GM18868 (cell line): Measurements from ENCODE around the gene OTOP2.
"Not testable (repeated sequence)": the region's sequence is repeated elsewhere in the genome, so short reads cannot be mapped to it uniquely, and the experiment has no call there.

Source experiments
- ATAC-seq: cut with Tn5 transposase; IDR thresholded peaks from one replicate; pipeline ENCODE4 v1.9.1; 2021; ENCODE audit warnings: mild to moderate bottlenecking, moderate library complexity; ENCODE audit not compliant: unreplicated experiment

The OTOP2 gene

DNA sequence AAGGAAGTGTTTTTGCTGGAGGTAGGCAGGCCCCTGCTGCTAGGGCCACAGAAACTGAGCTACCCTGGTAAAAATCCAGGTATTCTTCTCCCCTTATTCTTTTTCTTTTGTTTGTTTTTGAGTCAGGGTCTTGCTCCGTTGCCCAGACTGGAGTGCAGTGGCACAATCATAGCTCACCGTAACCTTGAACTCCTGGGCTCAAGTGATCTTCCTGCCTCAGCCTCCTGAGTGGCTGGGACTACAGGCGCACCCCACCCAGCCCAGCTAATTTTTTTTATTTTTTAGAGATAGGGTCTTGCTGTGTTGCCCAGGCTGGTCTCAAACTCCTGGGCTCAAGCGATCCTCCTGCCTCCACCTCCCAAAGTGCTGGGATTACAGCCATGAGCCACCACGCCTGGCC lies 45.4 kb downstream of the OTOP2 start:
- not testable (repeated sequence) for ATAC-seq

DNA sequence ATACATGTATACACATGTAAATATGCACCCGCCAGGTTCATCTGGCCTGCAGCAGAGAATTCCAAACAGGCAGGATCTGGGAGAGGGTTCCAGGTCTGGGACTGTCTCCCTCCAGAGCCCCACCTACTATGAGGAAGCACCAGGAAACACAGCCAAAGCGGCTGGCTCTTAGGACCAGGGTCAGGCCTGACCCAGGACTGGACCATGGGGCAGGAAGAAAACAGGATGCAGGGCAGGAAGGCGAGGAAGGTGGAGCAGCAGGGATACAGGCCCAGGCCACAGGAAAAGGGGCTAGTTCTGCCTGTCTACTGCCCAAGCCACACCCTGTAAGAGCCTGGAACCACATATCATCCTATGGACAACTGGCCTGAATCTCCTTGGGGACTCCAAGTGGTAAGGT lies 46.3 kb downstream of the OTOP2 start:
- ATAC-seq: no peak

DNA sequence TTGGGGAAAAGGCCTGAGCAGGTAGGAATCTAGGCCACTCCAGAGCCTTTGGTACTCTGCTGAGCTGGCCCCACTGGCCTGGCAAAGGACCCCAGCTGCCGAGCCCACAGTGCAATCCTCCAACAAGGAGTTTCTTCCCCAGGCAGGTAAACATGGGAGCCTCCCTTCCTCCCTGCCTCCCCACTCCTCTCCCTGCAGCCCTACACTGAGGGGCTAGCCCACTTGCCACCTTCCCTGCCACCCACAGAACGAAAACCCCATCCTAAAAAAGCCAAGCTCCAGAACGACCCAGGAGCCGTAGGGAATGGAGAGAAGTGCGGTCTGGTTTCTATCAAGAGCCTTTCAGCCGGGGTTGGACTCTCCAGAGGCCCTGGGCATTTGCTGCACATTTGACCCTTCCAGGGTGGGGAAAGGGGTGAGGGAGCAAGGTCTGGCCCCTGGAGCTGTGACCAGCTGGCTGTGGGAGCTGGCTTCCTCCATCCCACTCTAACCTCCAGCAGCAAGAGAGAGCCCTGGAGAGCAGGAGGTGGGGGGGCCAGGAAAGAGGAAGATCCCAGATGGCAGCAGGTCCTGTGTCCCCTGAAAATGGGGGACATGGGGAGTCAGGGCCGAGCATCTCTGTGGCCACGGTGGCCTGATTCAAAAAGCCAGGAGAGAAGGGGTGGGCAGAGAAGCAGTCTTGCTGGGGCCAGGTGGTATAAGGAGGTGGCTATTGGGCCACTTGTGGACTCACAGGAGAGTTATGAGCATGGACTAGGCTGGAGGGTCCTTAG lies 47.2 kb downstream of the OTOP2 start:
- ATAC-seq: no peak

DNA sequence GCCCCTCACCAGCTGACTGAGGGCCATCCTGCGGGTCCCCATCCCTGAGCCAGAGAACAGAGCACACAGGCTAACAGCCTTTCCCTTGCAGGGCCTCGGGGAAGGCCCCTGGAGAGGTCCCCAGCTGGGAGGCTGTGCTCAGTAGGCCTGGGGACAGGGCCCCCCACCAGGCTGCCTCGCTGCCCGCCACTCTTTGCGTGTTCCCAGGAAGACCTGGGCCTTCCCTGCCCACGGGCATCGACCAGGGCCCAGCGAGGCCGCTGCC lies 47.7 kb downstream of the OTOP2 start:
- ATAC-seq: no peak

DNA sequence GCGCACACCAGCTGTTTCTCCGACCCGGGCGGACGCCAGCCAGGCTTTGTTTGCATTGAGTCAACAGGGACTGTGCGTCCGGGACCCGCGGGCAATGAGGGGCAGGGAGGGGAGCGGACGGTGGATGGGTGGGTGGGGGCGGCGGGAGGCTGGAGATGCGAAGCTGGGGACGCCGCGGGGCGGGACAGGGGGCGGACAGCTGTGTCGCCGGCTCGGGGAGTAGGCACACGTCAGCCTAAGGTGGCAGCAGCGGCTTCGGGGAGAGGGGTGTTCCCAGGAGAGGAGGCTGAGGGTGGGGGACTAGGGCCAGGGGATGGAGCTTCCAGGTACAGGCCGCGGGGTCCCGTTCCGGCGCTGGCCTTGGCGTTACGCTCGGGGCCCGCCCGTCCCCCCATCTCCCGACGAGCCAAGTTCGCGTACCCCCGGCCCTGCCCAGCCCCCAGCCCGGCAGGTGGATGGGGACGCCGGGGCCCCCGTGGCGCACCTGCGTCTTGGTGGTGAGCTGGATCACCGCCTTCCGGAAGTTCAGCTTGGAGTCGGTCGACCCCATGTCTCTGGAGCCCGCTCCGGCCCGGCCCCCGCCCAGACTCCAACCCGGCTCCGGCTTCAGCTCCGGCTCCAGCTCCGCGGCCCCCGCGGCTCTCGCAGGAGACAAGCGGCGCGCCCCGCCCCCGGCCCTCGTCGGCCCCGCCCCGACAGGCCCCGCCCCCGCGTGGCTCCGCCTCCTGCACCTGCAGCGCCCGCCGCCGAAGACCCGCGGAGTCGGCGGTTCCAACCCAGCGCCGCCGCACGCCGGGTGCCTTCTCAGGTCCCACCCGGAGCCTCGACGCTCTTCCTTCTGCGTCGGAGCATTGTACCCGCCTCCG lies 48.3 kb downstream of the OTOP2 start, which contains the start of gene HID1:
Gene HID1 (minus strand): TSS at position 653 of the 866 bp plus-strand sequence. CDS start 103 bp downstream, at position 550.
- ATAC-seq: no peak

- ATAC-seq: no peak
Measured at GRCh38 chr17:74972973-74973328, 48.9 kb downstream of the OTOP2 start.

DNA sequence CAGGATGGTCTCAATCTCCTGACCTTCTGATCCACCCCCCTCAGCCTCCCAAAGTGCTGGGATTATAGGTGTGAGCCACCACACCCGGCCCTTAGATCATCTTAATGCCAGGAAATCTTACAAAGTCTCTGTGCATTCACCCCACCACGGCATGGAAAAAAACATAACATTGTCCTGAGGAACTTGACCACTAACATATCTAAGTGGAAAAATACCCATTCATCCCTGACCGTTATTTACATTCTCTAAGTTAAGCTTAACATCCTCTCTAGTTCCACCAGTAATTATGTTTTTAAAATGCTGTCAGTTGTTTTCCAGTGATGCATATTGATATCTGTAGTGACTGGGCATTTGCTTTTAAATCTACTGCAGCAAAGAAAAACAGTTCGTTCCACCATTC lies 51.9 kb downstream of the OTOP2 start:
- no peak for ATAC-seq

DNA sequence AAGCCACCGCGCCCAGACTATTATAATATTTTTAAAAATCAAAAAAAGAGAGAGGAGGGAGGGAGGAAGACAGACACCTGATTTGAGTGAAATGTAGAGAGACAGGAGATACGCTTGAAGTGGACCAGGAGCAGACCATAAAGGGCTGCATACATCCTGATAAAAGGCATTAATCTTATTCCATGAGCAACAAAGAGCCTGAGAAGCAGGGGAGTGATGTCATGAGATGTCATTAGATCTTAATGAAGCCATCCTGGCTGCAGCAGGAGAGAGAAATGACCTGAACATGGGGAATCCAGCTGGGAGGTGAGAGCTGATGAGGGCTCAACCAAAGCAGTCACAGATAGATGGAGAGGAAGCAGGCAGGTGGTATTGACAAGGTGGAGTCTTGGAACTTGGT lies 53.7 kb downstream of the OTOP2 start:
- no peak for ATAC-seq

GRCh38 chr17:74978240-74978639 lies 54.2 kb downstream of the OTOP2 start:
- ATAC-seq: no peak

GRCh38 chr17:74979408-74980146 lies 55.5 kb downstream of the OTOP2 start:
- no peak for ATAC-seq

- no peak for ATAC-seq
Measured at GRCh38 chr17:74981318-74981978, 57.4 kb downstream of the OTOP2 start.

DNA sequence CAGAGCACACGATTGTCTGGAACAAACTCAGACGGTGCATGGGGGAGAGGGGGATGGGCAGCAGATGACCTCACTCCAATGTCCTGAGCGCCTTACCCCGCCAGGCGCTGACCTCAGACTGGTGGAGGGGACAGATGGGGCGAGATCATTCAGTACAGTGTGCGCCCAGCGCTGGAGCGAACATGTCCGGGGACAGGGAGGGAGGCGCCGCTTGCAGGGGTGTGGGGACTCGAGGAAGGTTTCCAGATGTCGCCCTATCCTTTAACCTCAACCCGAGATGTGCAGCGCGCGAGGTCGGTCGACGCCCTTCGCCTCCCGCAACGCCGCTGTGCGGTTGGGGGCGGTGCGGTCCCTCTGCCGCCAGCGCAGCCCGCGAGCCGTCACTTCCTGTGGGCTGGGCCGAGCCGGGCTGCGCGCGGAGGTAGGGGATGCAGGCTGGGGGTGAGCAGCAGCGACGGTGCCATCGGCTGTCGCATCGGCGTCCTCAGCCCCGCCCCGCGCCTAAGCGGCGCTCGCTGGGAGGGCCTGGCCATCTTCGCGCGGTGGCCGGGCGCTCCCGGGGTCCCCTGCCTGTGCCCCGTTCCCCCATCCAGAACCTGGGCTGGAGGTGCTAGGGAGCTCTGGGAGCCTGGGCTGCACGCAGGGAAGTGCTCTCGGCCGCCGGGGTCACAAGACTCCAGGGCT lies 58.0 kb downstream of the OTOP2 start:
- ATAC-seq: peak; percentile 67

DNA sequence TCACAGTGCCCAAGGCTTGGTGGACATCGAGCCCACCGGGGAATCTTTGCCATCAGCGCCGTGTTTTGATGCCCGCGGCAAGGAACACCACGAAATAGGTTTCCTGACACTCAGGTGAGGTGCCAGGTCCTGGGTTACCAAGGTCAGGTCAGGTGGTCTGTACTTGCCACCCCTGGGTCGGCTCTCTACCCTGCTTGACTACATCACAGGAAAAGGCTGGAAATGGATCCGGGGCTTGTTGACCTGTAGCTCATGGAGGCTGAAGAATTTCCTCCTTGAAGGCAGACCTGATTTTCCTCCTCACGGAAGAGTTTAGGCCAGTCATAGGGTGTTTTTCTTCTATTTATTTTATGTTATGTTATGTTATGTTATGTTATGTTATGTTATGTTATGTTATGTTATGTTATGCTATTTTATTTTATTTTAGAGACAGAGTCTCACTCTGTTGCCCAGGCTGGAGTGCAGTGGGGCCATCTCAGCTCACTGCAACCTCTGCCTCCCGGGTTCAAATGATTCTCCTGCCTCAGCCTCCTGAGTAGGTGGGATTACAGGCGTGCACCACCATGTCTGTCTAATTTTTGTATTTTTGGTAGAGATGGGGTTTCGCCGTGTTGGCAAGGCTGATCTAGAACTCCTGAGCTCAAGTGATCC lies 58.7 kb downstream of the OTOP2 start:
- ATAC-seq: not testable (repeated sequence)
